ENCODE data around the gene LRCH3.

- no peak for TF ChIP-seq POLR2A (IDR thresholded peaks at IDR 0.05)
- TF ChIP-seq, protein P1, sequence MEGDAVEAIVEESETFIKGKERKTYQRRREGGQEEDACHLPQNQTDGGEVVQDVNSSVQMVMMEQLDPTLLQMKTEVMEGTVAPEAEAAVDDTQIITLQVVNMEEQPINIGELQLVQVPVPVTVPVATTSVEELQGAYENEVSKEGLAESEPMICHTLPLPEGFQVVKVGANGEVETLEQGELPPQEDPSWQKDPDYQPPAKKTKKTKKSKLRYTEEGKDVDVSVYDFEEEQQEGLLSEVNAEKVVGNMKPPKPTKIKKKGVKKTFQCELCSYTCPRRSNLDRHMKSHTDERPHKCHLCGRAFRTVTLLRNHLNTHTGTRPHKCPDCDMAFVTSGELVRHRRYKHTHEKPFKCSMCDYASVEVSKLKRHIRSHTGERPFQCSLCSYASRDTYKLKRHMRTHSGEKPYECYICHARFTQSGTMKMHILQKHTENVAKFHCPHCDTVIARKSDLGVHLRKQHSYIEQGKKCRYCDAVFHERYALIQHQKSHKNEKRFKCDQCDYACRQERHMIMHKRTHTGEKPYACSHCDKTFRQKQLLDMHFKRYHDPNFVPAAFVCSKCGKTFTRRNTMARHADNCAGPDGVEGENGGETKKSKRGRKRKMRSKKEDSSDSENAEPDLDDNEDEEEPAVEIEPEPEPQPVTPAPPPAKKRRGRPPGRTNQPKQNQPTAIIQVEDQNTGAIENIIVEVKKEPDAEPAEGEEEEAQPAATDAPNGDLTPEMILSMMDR (IDR thresholded peaks at IDR 0.05): no peak
Observed at GRCh38 chr3:197814372-197814771, 23.3 kb downstream of the LRCH3 start.
